ENCODE results near the gene OR5V1.

Gene OR5V1

DNA sequence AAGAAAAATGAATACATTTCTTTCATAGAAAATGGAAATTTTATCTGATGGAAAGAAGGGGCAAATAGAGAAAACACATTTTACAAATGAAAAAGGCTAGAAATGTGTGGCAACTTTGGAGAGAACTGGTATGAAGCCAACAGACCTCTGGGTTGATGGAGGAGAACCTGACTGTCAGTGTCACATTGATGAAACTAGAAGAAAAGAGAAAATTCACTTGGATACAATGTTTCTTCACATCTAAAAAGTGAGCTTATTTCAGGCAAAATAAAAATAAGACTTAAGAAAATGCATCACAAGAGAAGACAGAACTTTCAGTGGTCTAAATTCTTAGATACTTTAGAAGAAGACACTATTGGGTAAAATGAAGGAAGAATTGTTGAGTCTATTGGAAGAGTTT, 26.7 kb upstream of the OR5V1 start, which contains the start of gene OR12D2:
TSS of gene OR12D2 (plus strand) at position 301 of the 400 bp plus-strand sequence. CDS start 1,069 bp downstream, outside the sequence.
- Histone ChIP-seq H2BK5ac (ENCODE audit: low read depth, low read length, poor library complexity, severe bottlenecking) (no peak within 1 kb of the TSS), H2BK15ac (ENCODE audit: low read depth, poor library complexity, severe bottlenecking) (no peak within 1 kb of the TSS), H3K23ac (ENCODE audit: low read length in 2 of 2) (no peak within 1 kb of the TSS), H3K18ac (ENCODE audit: low read depth in 1 of 2, low read length in 2 of 2) (no peak within 1 kb of the TSS), H3K4me1 (ENCODE audit: control insufficient read depth, insufficient read depth, low read depth, low read length) (no peaks in the 10 kb centered on the region), H3K4ac (ENCODE audit: low read depth in 1 of 2, low read length in 2 of 2) (no peak within 1 kb of the TSS), H3K27ac (ENCODE audit: low read length, poor library complexity, severe bottlenecking) (no peak within 1 kb of the TSS), H3K79me1 (replicated peaks; ENCODE audit: low read length, poor library complexity, severe bottlenecking) (no peaks in the 10 kb centered on the region), H3K36me3 (ENCODE audit: control insufficient read depth in 1 of 2, insufficient read depth in 2 of 2, low read depth in 1 of 2, low read length in 2 of 2) (no peaks in the 10 kb centered on the region), H2BK12ac (ENCODE audit: low read length in 2 of 2) (no peak within 1 kb of the TSS), H2AK5ac (ENCODE audit: low read length, severe bottlenecking) (no peak within 1 kb of the TSS), H3K4me3 (ENCODE audit: insufficient read depth in 1 of 2, low read depth in 1 of 2, low read length in 2 of 2) (no peak within 1 kb of the TSS), H2BK120ac (ENCODE audit: low read depth, low read length) (no peak within 1 kb of the TSS), H3K9ac (ENCODE audit: low read length) (no peak within 1 kb of the TSS), H3K4me2 (ENCODE audit: low read length, poor library complexity, severe bottlenecking) (no peak within 1 kb of the TSS), H3K9me3 (ENCODE audit: control insufficient read depth, low read length) (no peaks in the 10 kb centered on the region), H4K8ac (ENCODE audit: low read length) (no peak within 1 kb of the TSS), H2AFZ (ENCODE audit: low read depth, low read length) (no peak within 1 kb of the TSS), H3K14ac (ENCODE audit: low read length in 2 of 2) (no peak within 1 kb of the TSS), H3K27me3 (ENCODE audit: control insufficient read depth in 1 of 2, insufficient read depth in 1 of 2, low read length in 2 of 2) (no peaks in the 10 kb centered on the region), H4K91ac (ENCODE audit: low read length) (no peak within 1 kb of the TSS)
- DNase-seq, result no peak

GRCh38 chr6:29388533-29388932, 19.9 kb upstream of the OR5V1 start:
- H3K4me1 ChIP-seq (ENCODE audit: control insufficient read depth, insufficient read depth, low read depth, low read length), result no peaks in the 10 kb centered on the region
- no peak overlapping the region for H2BK12ac ChIP-seq (ENCODE audit: low read length in 2 of 2)
- H3K14ac ChIP-seq (ENCODE audit: low read length in 2 of 2), result no peak overlapping the region
- H3K9me3 ChIP-seq (ENCODE audit: control insufficient read depth, low read length), result no peaks in the 10 kb centered on the region
- DNase-seq, result no peak
- no peak overlapping the region for H3K4me3 ChIP-seq (ENCODE audit: insufficient read depth in 1 of 2, low read depth in 1 of 2, low read length in 2 of 2)
- H3K79me1 ChIP-seq (replicated peaks; ENCODE audit: low read length, poor library complexity, severe bottlenecking), result no peaks in the 10 kb centered on the region
- no peak overlapping the region for H2AK5ac ChIP-seq (ENCODE audit: low read length, severe bottlenecking)
- H3K9ac ChIP-seq (ENCODE audit: low read length), result no peak overlapping the region
- H2BK5ac ChIP-seq (ENCODE audit: low read depth, low read length, poor library complexity, severe bottlenecking), result no peak overlapping the region
- no peak overlapping the region for H4K91ac ChIP-seq (ENCODE audit: low read length)
- no peak overlapping the region for H2BK120ac ChIP-seq (ENCODE audit: low read depth, low read length)
- no peak overlapping the region for H2BK15ac ChIP-seq (ENCODE audit: low read depth, poor library complexity, severe bottlenecking)
- H3K27ac ChIP-seq (ENCODE audit: low read length, poor library complexity, severe bottlenecking), result no peak overlapping the region
- no peak overlapping the region for H2AFZ ChIP-seq (ENCODE audit: low read depth, low read length)
- H3K4ac ChIP-seq (ENCODE audit: low read depth in 1 of 2, low read length in 2 of 2), result no peak overlapping the region
- no peak overlapping the region for H4K8ac ChIP-seq (ENCODE audit: low read length)
- no peak overlapping the region for H3K4me2 ChIP-seq (ENCODE audit: low read length, poor library complexity, severe bottlenecking)
- no peak overlapping the region for H3K18ac ChIP-seq (ENCODE audit: low read depth in 1 of 2, low read length in 2 of 2)
- H3K36me3 ChIP-seq (ENCODE audit: control insufficient read depth in 1 of 2, insufficient read depth in 2 of 2, low read depth in 1 of 2, low read length in 2 of 2), result no peaks in the 10 kb centered on the region
- WGBS, result 58% methylated on average over 3 of the region's 4 CpGs
- no peak overlapping the region for H3K23ac ChIP-seq (ENCODE audit: low read length in 2 of 2)
- no peaks in the 10 kb centered on the region for H3K27me3 ChIP-seq (ENCODE audit: control insufficient read depth in 1 of 2, insufficient read depth in 1 of 2, low read length in 2 of 2)

DNA sequence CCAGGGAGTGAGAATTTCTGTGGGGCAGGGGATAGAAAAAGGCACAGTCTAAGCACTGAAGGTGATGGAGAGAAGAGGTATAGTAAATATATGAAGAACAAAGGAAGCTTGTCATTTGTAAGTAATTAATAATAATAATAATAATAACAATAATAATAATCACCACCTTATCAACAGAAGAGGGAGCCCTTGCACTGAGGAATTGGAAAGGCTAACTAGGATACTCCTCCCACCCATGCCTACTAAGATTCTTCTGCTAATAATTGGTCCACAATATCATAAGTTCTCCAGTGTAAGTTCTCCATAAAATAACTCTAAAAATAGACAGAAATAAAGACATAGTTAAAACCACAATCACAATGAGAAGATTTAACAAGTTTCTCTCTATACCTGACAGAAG, 7.3 kb upstream of the OR5V1 start:
- Histone ChIP-seq H3K4ac (ENCODE audit: low read depth in 1 of 2, low read length in 2 of 2) (no peak overlapping the region), H3K4me3 (ENCODE audit: insufficient read depth in 1 of 2, low read depth in 1 of 2, low read length in 2 of 2) (no peak overlapping the region), H4K8ac (ENCODE audit: low read length) (no peak overlapping the region), H2AK5ac (ENCODE audit: low read length, severe bottlenecking) (no peak overlapping the region), H4K91ac (ENCODE audit: low read length) (no peak overlapping the region), H3K79me1 (replicated peaks; ENCODE audit: low read length, poor library complexity, severe bottlenecking) (no peaks in the 10 kb centered on the region), H2BK12ac (ENCODE audit: low read length in 2 of 2) (no peak overlapping the region), H3K9me3 (ENCODE audit: control insufficient read depth, low read length) (peaks cover 6% of the 10 kb centered on the region), H3K23ac (ENCODE audit: low read length in 2 of 2) (no peak overlapping the region), H3K4me2 (ENCODE audit: low read length, poor library complexity, severe bottlenecking) (no peak overlapping the region), H3K9ac (ENCODE audit: low read length) (no peak overlapping the region), H3K18ac (ENCODE audit: low read depth in 1 of 2, low read length in 2 of 2) (no peak overlapping the region), H2AFZ (ENCODE audit: low read depth, low read length) (no peak overlapping the region), H3K27ac (ENCODE audit: low read length, poor library complexity, severe bottlenecking) (no peak overlapping the region), H3K4me1 (ENCODE audit: control insufficient read depth, insufficient read depth, low read depth, low read length) (no peaks in the 10 kb centered on the region), H3K36me3 (ENCODE audit: control insufficient read depth in 1 of 2, insufficient read depth in 2 of 2, low read depth in 1 of 2, low read length in 2 of 2) (no peaks in the 10 kb centered on the region), H3K27me3 (ENCODE audit: control insufficient read depth in 1 of 2, insufficient read depth in 1 of 2, low read length in 2 of 2) (no peaks in the 10 kb centered on the region), H2BK15ac (ENCODE audit: low read depth, poor library complexity, severe bottlenecking) (no peak overlapping the region), H2BK120ac (ENCODE audit: low read depth, low read length) (no peak overlapping the region), H2BK5ac (ENCODE audit: low read depth, low read length, poor library complexity, severe bottlenecking) (no peak overlapping the region), H3K14ac (ENCODE audit: low read length in 2 of 2) (no peak overlapping the region)
- DNase-seq, result no peak

- no peak within 1 kb of the TSS for H3K14ac ChIP-seq (ENCODE audit: low read length in 2 of 2)
- H3K9ac ChIP-seq (ENCODE audit: low read length), result no peak within 1 kb of the TSS
- H3K27me3 ChIP-seq (ENCODE audit: control insufficient read depth in 1 of 2, insufficient read depth in 1 of 2, low read length in 2 of 2), result no peaks in the 10 kb centered on the region
- no peak within 1 kb of the TSS for H2BK12ac ChIP-seq (ENCODE audit: low read length in 2 of 2)
- no peak within 1 kb of the TSS for H2AK5ac ChIP-seq (ENCODE audit: low read length, severe bottlenecking)
- no peaks in the 10 kb centered on the region for H3K36me3 ChIP-seq (ENCODE audit: control insufficient read depth in 1 of 2, insufficient read depth in 2 of 2, low read depth in 1 of 2, low read length in 2 of 2)
- H2BK15ac ChIP-seq (ENCODE audit: low read depth, poor library complexity, severe bottlenecking), result no peak within 1 kb of the TSS
- no peak within 1 kb of the TSS for H4K91ac ChIP-seq (ENCODE audit: low read length)
- H3K4me1 ChIP-seq (ENCODE audit: control insufficient read depth, insufficient read depth, low read depth, low read length), result no peaks in the 10 kb centered on the region
- no peak within 1 kb of the TSS for H4K8ac ChIP-seq (ENCODE audit: low read length)
- H3K18ac ChIP-seq (ENCODE audit: low read depth in 1 of 2, low read length in 2 of 2), result no peak within 1 kb of the TSS
- no peaks in the 10 kb centered on the region for H3K79me1 ChIP-seq (replicated peaks; ENCODE audit: low read length, poor library complexity, severe bottlenecking)
- no peak within 1 kb of the TSS for H3K4me3 ChIP-seq (ENCODE audit: insufficient read depth in 1 of 2, low read depth in 1 of 2, low read length in 2 of 2)
- H2AFZ ChIP-seq (ENCODE audit: low read depth, low read length), result peak within 1 kb of the TSS; percentile 18
- no peak within 1 kb of the TSS for H2BK5ac ChIP-seq (ENCODE audit: low read depth, low read length, poor library complexity, severe bottlenecking)
- DNase-seq, result no peak
- H2BK120ac ChIP-seq (ENCODE audit: low read depth, low read length), result no peak within 1 kb of the TSS
- H3K4ac ChIP-seq (ENCODE audit: low read depth in 1 of 2, low read length in 2 of 2), result no peak within 1 kb of the TSS
- no peak within 1 kb of the TSS for H3K23ac ChIP-seq (ENCODE audit: low read length in 2 of 2)
- no peak within 1 kb of the TSS for H3K27ac ChIP-seq (ENCODE audit: low read length, poor library complexity, severe bottlenecking)
- H3K9me3 ChIP-seq (ENCODE audit: control insufficient read depth, low read length), result peaks cover 6% of the 10 kb centered on the region
- H3K4me2 ChIP-seq (ENCODE audit: low read length, poor library complexity, severe bottlenecking), result no peak within 1 kb of the TSS
- 100% methylated on average over 1 of the region's 1 CpG for WGBS
Measured at GRCh38 chr6:29375191-29375590, 6.5 kb upstream of the OR5V1 start, which contains the start of gene OR12D3. OR12D3 (minus strand) TSS chr6:29375291; CDS start chr6:29375287, 4 bp downstream.
